WTC11 (cell line): Measurements from ENCODE around the gene HSDL2. TPM values are rescaled to one million over a fixed set of nuclear protein-coding genes. Genes with fewer than 3 reads are reported as not detected.

Experiments
- ATAC-seq: fragments of 200-7000 bp; cut with Tn5 transposase; 2 replicates; pipeline ENCODE4 v1.10.0; 2021; ENCODE audit warnings: mild to moderate bottlenecking, moderate library complexity
- CTCF ChIA-PET: fragments of 300-600 bp; sonication (Branson Sonifier 250); formaldehyde crosslinking; loops from one replicate; lab custom pipeline; 2021; ENCODE audit warnings: antibody characterized with exemption; lab: Charles Lee
- POLR2A ChIA-PET: fragments of 350-600 bp; sonication (Branson Sonifier 250); formaldehyde crosslinking; loops from one replicate; lab custom pipeline; 2021; ENCODE audit warnings: antibody characterized with exemption; lab: Charles Lee
- DNase-seq: peaks from one replicate; pipeline ENCODE4 v3.0.0; 2021; ENCODE audit warnings: low spot score
- H3K27ac Mint-ChIP-seq: 2 replicates; pipeline ENCODE4 v1.8.0; 2021; ENCODE audit warnings: mixed read lengths
- H3K27me3 Mint-ChIP-seq: 2 replicates; pipeline ENCODE4 v1.8.0; 2021; ENCODE audit warnings: low read depth, mild to moderate bottlenecking, moderate library complexity, mixed read lengths
- H3K36me3 Mint-ChIP-seq: 2 replicates; pipeline ENCODE4 v1.8.0; 2021; ENCODE audit warnings: mixed read lengths
- H3K4me1 Mint-ChIP-seq: 2 replicates; pipeline ENCODE4 v1.8.0; 2022; ENCODE audit warnings: mixed read lengths
- H3K4me3 Mint-ChIP-seq: 2 replicates; pipeline ENCODE4 v1.8.0; 2021; ENCODE audit warnings: mild to moderate bottlenecking, moderate library complexity, mixed read lengths
- H3K9me3 Mint-ChIP-seq: 2 replicates; pipeline ENCODE4 v1.8.0; 2021; ENCODE audit warnings: mixed read lengths
- AFF4 ChIP-seq: sonication (generic); formaldehyde crosslinking; IDR thresholded peaks from 2 replicates; pipeline ENCODE4 v1.8.1; 2023; ENCODE audit warnings: mild to moderate bottlenecking, missing genetic modification reagents, borderline replicate concordance
- AR ChIP-seq: fragments of 250-450 bp; sonication (Bioruptor Pico); IDR thresholded peaks from 2 replicates; pipeline ENCODE4 v1.9.0; 2021; ENCODE audit warnings: mild to moderate bottlenecking
- ARID4B ChIP-seq: sonication (generic); formaldehyde crosslinking; IDR thresholded peaks from 2 replicates; pipeline ENCODE4 v1.8.0; 2023; ENCODE audit warnings: missing genetic modification reagents, mild to moderate bottlenecking, borderline replicate concordance
- ATF2 ChIP-seq: sonication (generic); formaldehyde crosslinking; IDR thresholded peaks from 2 replicates; pipeline ENCODE4 v1.8.1; 2022; ENCODE audit warnings: low read depth, missing genetic modification reagents, borderline replicate concordance
- CDX4 ChIP-seq: fragments of 250-450 bp; sonication (Bioruptor Pico); IDR thresholded peaks from 2 replicates; pipeline ENCODE4 v1.9.0; 2021; ENCODE audit warnings: moderate library complexity, mild to moderate bottlenecking, inconsistent platforms, borderline replicate concordance
- CTCF ChIP-seq: fragments of 200-600 bp; IDR thresholded peaks from 2 replicates; pipeline ENCODE4 v1.8.0; 2022; ENCODE audit warnings: antibody characterized with exemption
- E2F4 ChIP-seq: sonication (generic); formaldehyde crosslinking; IDR thresholded peaks from 2 replicates; pipeline ENCODE4 v1.8.1; 2022; ENCODE audit warnings: low read depth, mild to moderate bottlenecking, moderate library complexity, missing genetic modification reagents, borderline replicate concordance
- ELF4 ChIP-seq: sonication (generic); formaldehyde crosslinking; IDR thresholded peaks from 2 replicates; pipeline ENCODE4 v1.8.1; 2022; ENCODE audit warnings: low read depth, mild to moderate bottlenecking, moderate library complexity, missing genetic modification reagents
- EMX1 ChIP-seq: fragments of 250-450 bp; sonication (Bioruptor Pico); IDR thresholded peaks from 2 replicates; pipeline ENCODE4 v1.8.0; 2021; ENCODE audit warnings: mild to moderate bottlenecking
- GRHL2 ChIP-seq: fragments of 250-450 bp; sonication (Bioruptor Pico); IDR thresholded peaks from 2 replicates; pipeline ENCODE4 v1.8.0; 2022; ENCODE audit warnings: mild to moderate bottlenecking, moderate library complexity; ENCODE audit not compliant: insufficient replicate concordance, severe bottlenecking
- MAX ChIP-seq: sonication (generic); formaldehyde crosslinking; IDR thresholded peaks from 2 replicates; pipeline ENCODE4 v1.8.0; 2022; ENCODE audit warnings: mild to moderate bottlenecking, missing genetic modification reagents
- NFYB ChIP-seq: sonication (generic); formaldehyde crosslinking; conservative IDR thresholded peaks from 2 replicates; pipeline ENCODE4 v1.8.0; 2022; ENCODE audit warnings: low read depth, missing genetic modification reagents
- NR1H2 ChIP-seq: sonication (generic); formaldehyde crosslinking; IDR thresholded peaks from 2 replicates; pipeline ENCODE4 v1.9.0; 2021; ENCODE audit warnings: mild to moderate bottlenecking, moderate library complexity, missing genetic modification reagents
- SOX15 ChIP-seq: fragments of 250-450 bp; sonication (Bioruptor Pico); IDR thresholded peaks from 2 replicates; pipeline ENCODE4 v1.9.0; 2021; ENCODE audit warnings: mild to moderate bottlenecking
- TEAD4 ChIP-seq: sonication (generic); formaldehyde crosslinking; IDR thresholded peaks from 2 replicates; pipeline ENCODE4 v1.8.0; 2022; ENCODE audit warnings: mild to moderate bottlenecking, missing genetic modification reagents
- ZBTB43 ChIP-seq: sonication (generic); formaldehyde crosslinking; IDR thresholded peaks from 2 replicates; pipeline ENCODE4 v1.8.1; 2023; ENCODE audit warnings: mild to moderate bottlenecking, missing genetic modification reagents
- ZNF121 ChIP-seq: sonication (generic); formaldehyde crosslinking; IDR thresholded peaks from 2 replicates; pipeline ENCODE4 v1.8.0; 2023; ENCODE audit warnings: missing genetic modification reagents
- ZNF138 ChIP-seq: sonication (generic); formaldehyde crosslinking; conservative IDR thresholded peaks from 2 replicates; pipeline ENCODE4 v1.8.1; 2022; ENCODE audit warnings: mild to moderate bottlenecking, moderate library complexity, missing genetic modification reagents
- ZNF423 ChIP-seq: fragments of 250-450 bp; sonication (Bioruptor Pico); IDR thresholded peaks from 2 replicates; pipeline ENCODE4 v2.1.2; 2022; ENCODE audit warnings: mild to moderate bottlenecking, moderate library complexity
- total RNA-seq: library from RNA; stranded (reverse); gene quantifications from 3 replicates; pipeline ENCODE4 v1.2.3, GENCODE V29; 2021

The HSDL2 gene
- total RNA-seq, 1 experiment from 2014 or later, result 13.8 TPM

- TF ChIP-seq ZBTB43, result no peak
- TF ChIP-seq ARID4B (CRISPR knock-in tag), result no peak
- TF ChIP-seq E2F4, result no peak
- TF ChIP-seq NFYB (CRISPR knock-in tag), result no peak
- TF ChIP-seq ZNF423 (CRISPR knock-in tag), result no peak
- TF ChIP-seq CDX4 (CRISPR knock-in tag), result no peak
- no peak for TF ChIP-seq AR (CRISPR knock-in tag)
- no peak for TF ChIP-seq SOX15 (CRISPR knock-in tag)
- TF ChIP-seq MAX, result no peak
- TF ChIP-seq CTCF, result no peak
- no peak for TF ChIP-seq ZNF138
Observed at GRCh38 chr9:112439825-112440224, 59.9 kb downstream of the HSDL2 start (continued).

- H3K4me1 Mint-ChIP-seq, result no peaks in the 10 kb centered on the region
- H3K27ac Mint-ChIP-seq, result no peak overlapping the region
- no peaks in the 10 kb centered on the region for H3K9me3 Mint-ChIP-seq
- no peaks in the 10 kb centered on the region for H3K27me3 Mint-ChIP-seq
- no peak overlapping the region for H3K4me3 Mint-ChIP-seq
- ChIA-PET CTCF (interaction anchor here (0.6 to 1.2 kb wide), 5 partner anchors 10 to 930 kb away, joined by 3 to 5 read pairs (median 3); partner anchors contain the start of gene KIAA1958), POLR2A (no interaction called here)
- ATAC-seq (no peak), DNase-seq (no peak)
- no peaks in the 10 kb centered on the region for H3K36me3 Mint-ChIP-seq
- TF ChIP-seq ATF2 (CRISPR knock-in tag), result no peak
- no peak for TF ChIP-seq ELF4
- no peak for TF ChIP-seq ZNF121 (CRISPR knock-in tag)
- TF ChIP-seq EMX1 (CRISPR knock-in tag), result no peak
- no peak for TF ChIP-seq NR1H2 (CRISPR knock-in tag)
- TF ChIP-seq GRHL2 (CRISPR knock-in tag), result no peak
- TF ChIP-seq AFF4 (CRISPR knock-in tag), result no peak
- TF ChIP-seq TEAD4, result no peak
Observed at GRCh38 chr9:112443200-112443599, 63.3 kb downstream of the HSDL2 start.
